ENCODE results near the gene LPO. TPM values are rescaled to one million over a fixed set of nuclear protein-coding genes. Genes with fewer than 3 reads are reported as not detected.

Gene LPO
- total RNA-seq, 2 experiments from 2014 or later, result not detected

- ChIA-PET CTCF (no interaction called here), POLR2A (no interaction called here)
These were observed 14.1 kb upstream of the LPO start for GRCh38 chr17:58224315-58224714.

DNA sequence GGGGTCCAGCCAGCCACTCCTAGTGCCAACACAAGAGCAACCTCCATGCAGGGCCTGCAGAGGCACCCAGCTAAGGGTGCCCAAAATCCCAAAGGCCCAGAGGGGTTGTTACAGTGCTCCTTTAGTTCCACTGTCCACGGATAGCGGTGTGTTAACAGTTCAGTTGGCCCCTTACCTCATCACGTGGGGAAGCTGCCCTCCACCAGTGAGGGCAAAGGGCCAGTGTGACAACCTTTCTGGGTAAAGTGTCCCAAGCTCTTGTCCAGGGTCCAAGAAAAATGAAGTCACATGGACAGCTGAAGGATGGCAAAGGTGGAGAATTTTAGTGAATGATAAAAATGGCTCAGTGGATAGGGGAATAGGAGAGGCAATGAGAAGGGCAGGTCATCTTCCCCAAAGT, 10.7 kb upstream of the LPO start:
- POLR2A ChIA-PET, result no interaction called here
- CTCF ChIA-PET, result interaction anchor here (1.8 to 2.1 kb wide), 2 partner anchors 8 to 22 kb away, joined by 5 to 8 read pairs; partner anchors contain the start of gene MKS1

DNA sequence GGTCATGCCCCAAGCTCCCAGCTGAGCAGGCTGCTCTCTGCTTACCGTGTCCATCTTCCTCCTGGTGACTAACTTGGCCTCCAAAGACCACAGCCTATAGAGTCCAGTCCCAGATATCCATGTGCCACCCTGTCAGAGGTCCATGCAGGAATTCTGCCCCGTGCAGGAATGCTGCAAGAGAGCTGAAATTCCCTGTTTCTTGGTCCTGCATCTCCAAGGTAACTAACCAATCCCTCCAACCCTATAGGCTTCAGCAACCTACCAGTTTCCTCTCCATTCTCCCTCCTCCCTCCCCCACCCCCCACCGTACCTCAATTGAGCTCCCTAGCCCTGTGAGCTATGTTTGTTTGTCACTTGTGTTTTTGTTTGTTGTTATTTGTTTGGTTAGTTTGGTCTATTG, 9.7 kb upstream of the LPO start:
- CTCF ChIA-PET, result interaction anchor here (1.8 to 2.1 kb wide), 2 partner anchors 9 to 21 kb away, joined by 5 to 8 read pairs; partner anchors contain the start of gene MKS1

GRCh38 chr17:58229384-58229783, 9.0 kb upstream of the LPO start:
- POLR2A ChIA-PET, result interaction anchor here (0.7 kb wide), 1 partner anchor 379 kb away, joined by 3 read pairs; the partner anchor contains the start of gene MRPS23
- CTCF ChIA-PET, result interaction anchor here (0.7 to 2.1 kb wide), 3 partner anchors 10 to 219 kb away, joined by 3 to 8 read pairs (median 5); partner anchors contain the start of gene MKS1

More for the DNA sequence above, 9.7 kb upstream of the LPO start:
- POLR2A ChIA-PET, result no interaction called here

- POLR2A ChIA-PET, result interaction anchor here (0.7 kb wide), 1 partner anchor 380 kb away, joined by 3 read pairs; the partner anchor contains the start of gene MRPS23
- CTCF ChIA-PET, result interaction anchor here (0.7 to 2.1 kb wide), 2 partner anchors 20 to 220 kb away, joined by 3 to 5 read pairs; no protein-coding TSS in a partner anchor
These were observed 8.5 kb upstream of the LPO start for GRCh38 chr17:58229881-58230280.

GRCh38 chr17:58231641-58232040, 6.7 kb upstream of the LPO start:
- ChIA-PET POLR2A (no interaction called here), CTCF (interaction anchor here (1.1 to 2.3 kb wide), 3 partner anchors 18 to 72 kb away, joined by 3 to 6 read pairs (median 3); no protein-coding TSS in a partner anchor)

- ChIA-PET CTCF (interaction anchor here (2.3 kb wide), 1 partner anchor 17 kb away, joined by 6 read pairs; no protein-coding TSS in a partner anchor), POLR2A (no interaction called here)
These were observed 5.7 kb upstream of the LPO start for GRCh38 chr17:58232707-58233156.

GRCh38 chr17:58233543-58233942, 4.8 kb upstream of the LPO start:
- POLR2A ChIA-PET, result no interaction called here
- CTCF ChIA-PET, result interaction anchor here (2.3 kb wide), 1 partner anchor 16 kb away, joined by 6 read pairs; no protein-coding TSS in a partner anchor

DNA sequence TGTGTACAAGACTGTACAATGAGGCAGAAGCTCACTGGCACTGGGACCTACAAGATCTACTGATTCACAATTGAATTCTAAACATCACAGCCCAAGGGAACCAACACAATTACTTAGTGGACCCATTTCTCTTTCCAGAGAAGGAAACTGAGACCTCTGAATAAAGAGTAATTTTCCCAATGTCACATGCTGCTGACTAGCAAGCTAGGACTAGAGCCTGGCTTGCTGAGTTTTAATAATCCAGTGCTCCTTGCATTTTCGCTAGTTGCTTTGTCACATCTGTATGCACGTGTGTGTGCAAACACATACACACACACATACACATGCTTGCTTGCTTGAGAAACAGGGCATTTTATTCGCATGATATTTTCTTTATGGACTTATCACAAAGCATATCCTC, 3.9 kb upstream of the LPO start:
- CTCF ChIA-PET, result interaction anchor here (0.9 kb wide), 1 partner anchor 15 kb away, joined by 3 read pairs; no protein-coding TSS in a partner anchor
- POLR2A ChIA-PET, result no interaction called here

DNA sequence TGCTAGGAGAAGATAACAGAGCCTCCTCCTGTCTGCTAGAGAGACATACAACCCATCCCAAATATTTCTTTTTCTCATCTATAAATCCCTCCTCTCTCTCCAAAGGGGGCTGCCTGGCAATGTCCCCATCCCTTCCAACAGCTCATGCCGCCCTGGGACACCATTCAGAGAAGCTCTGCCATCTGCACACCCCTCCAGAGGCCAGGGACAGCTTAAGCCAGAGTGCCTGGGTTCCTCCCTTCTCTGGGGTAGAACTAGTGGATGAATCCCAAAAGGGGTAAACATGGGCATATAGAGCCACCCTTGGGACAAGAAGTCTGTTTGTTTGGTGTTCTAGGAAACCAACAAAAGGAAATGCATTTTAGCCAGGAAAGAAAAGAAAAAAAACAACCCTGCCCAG, 2.6 kb upstream of the LPO start:
- ChIA-PET POLR2A (no interaction called here), CTCF (no interaction called here)

DNA sequence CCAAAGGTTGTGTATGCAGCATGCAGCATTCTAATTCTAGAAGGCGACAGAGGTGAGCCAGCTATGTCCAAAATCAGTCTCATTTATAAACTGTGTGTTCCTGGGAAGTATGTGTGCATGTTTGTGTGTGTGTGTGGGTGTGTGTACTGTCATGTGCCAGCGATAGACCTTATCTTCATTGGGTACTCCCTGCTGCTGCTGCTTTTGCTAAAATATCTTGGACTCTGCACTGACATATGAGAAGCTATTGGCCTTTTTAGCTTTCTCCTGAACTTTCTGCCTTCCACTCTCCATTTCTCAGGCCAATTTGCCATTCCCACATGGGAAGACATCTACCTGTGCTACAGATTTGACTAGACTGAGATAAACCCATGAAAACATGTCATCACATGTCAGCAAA, 2.0 kb upstream of the LPO start:
- POLR2A ChIA-PET, result interaction anchor here (0.6 kb wide), 1 partner anchor 17 kb away, joined by 3 read pairs; the partner anchor contains the start of gene MKS1
- CTCF ChIA-PET, result interaction anchor here (1.2 kb wide), 1 partner anchor 13 kb away, joined by 3 read pairs; no protein-coding TSS in a partner anchor

- ChIA-PET POLR2A (no interaction called here), CTCF (no interaction called here)
These were observed 1.6 kb downstream of the LPO start for GRCh38 chr17:58239987-58240386.

DNA sequence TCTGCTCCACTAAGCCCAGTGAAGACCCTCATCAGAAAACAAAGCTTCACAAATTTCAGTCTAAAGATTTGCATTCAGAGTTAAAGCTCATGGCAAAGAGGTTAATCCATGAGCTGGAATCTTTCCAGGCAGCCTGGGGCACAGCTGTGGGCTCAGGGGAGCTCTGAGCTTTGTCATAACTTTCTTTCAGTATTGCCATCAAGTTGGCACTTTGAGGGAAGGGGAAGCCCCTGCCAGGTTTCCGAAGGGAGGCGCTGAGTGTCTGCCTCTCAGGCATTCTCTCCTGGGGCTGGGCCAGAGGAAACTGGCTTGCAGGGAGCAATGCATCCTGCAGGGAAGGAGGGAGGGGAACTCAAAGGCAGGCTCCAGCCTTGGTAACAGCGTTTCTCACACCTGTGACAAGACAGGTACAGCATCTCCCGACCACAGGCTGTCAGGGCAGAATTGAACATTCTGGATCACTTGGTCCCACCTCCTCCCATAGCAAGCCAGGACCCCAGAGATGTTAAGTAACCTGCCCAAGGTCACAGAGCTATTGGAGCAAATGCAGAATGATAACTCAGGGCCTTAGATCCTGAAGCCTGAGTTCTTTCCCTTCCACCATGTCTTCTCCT, 3.9 kb downstream of the LPO start:
- CTCF ChIA-PET, result no interaction called here

GRCh38 chr17:58244963-58245362, 6.6 kb downstream of the LPO start:
- CTCF ChIA-PET, result no interaction called here
- POLR2A ChIA-PET, result no interaction called here

More for the DNA sequence above, 3.9 kb downstream of the LPO start:
- POLR2A ChIA-PET, result no interaction called here

GRCh38 chr17:58245428-58246103, 7.2 kb downstream of the LPO start:
- POLR2A ChIA-PET, result no interaction called here
- CTCF ChIA-PET, result no interaction called here

DNA sequence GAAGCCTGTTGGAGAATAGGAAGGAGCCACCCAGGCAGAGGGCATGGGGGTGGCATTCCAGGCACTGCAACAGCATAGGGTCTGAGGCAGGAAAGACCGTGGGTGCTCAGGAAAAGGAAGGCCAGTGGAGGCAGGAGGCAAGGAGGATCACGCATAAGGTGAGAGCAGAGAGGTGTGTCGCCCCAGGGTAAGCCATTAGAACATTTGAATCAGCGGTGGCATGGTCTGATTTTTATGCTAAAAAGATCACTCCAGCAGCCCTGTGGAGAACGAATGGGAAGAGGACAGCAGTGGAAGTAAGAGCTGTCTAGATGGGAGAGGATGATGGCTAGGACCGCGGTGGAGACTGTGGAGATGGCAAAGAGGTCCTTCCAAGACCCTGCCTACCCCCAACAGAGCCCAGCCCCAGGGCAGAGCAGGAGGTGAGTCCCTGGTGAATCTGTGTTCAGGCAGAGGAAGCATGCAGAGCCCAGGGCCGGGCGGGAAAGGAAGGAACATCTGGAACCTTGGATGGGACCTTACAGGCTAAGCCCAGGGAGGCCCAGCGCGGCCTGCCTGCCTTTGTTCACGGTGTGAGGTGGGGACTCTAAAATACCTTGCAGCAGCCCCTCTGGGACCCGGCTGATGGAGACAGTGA, 7.8 kb downstream of the LPO start:
- ChIA-PET CTCF (no interaction called here), POLR2A (no interaction called here)

GRCh38 chr17:58246781-58247180, 8.4 kb downstream of the LPO start:
- ChIA-PET CTCF (no interaction called here), POLR2A (no interaction called here)

- CTCF ChIA-PET, result interaction anchor here (0.7 kb wide), 1 partner anchor 72 kb away, joined by 3 read pairs; no protein-coding TSS in a partner anchor
- POLR2A ChIA-PET, result interaction anchor here (0.9 kb wide), 1 partner anchor 104 kb away, joined by 3 read pairs; the partner anchor contains the start of gene SUPT4H1
These were observed 9.4 kb downstream of the LPO start for GRCh38 chr17:58247511-58248363.

- CTCF ChIA-PET, result interaction anchor here (0.9 to 2.4 kb wide), 8 partner anchors 12 to 201 kb away, joined by 3 to 12 read pairs (median 4); no protein-coding TSS in a partner anchor
These were observed 10.5 kb downstream of the LPO start for GRCh38 chr17:58248955-58249269.

More at GRCh38 chr17:58248955-58249269, 10.5 kb downstream of the LPO start:
- POLR2A ChIA-PET, result no interaction called here
